HG03342 (cell line): ENCODE results near the gene HBG2.

Experiments
- ATAC-seq: cut with Tn5 transposase; IDR thresholded peaks from one replicate; pipeline ENCODE4 v1.9.1; 2021; ENCODE audit warnings: mild to moderate bottlenecking, moderate library complexity; ENCODE audit not compliant: unreplicated experiment

HBG2 gene

GRCh38 chr11:5231111-5231510 lies 23.5 kb downstream of the HBG2 start:
- ATAC-seq = no peak

DNA sequence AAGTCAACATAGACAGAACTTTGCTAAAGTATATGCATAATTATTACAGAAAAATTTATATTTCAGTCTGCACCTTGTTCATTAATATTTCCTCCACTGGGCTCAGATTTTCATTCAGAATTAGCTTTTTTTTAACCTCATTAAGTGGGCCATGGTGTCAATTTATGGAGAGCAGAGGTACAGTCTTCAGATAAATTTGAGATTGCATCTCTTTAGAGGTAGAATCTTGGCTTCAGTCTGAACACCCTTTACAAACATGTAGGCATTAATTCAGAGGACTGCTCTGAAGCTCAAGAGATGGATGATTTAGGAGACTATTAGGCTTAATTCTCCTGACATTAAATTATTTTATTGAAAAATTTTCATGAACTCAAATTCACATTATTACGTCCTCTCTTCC lies 24.3 kb downstream of the HBG2 start:
- no peak for ATAC-seq

- no peak for ATAC-seq
Measured at GRCh38 chr11:5229796-5230195, 24.8 kb downstream of the HBG2 start.

- no peak for ATAC-seq
Measured at GRCh38 chr11:5229356-5229755, 25.2 kb downstream of the HBG2 start.

- ATAC-seq = no peak
Measured at GRCh38 chr11:5228124-5228523, 26.5 kb downstream of the HBG2 start.

DNA sequence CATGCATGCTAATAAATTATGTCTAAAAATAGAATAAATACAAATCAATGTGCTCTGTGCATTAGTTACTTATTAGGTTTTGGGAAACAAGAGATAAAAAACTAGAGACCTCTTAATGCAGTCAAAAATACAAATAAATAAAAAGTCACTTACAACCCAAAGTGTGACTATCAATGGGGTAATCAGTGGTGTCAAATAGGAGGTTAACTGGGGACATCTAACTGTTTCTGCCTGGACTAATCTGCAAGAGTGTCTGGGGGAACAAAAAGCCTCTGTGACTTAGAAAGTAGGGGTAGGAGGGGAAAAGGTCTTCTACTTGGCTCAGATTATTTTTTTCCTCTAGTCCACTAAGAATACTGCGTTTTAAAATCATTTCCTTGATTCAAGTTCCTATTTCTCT lies 26.9 kb downstream of the HBG2 start:
- ATAC-seq = no peak

- no peak for ATAC-seq
Measured at GRCh38 chr11:5226732-5227310, 27.8 kb downstream of the HBG2 start, which contains the start of gene HBB. Gene HBB, minus strand, starts transcription at chr11:5227071. Its CDS starts 50 bp downstream, at chr11:5227021.

DNA sequence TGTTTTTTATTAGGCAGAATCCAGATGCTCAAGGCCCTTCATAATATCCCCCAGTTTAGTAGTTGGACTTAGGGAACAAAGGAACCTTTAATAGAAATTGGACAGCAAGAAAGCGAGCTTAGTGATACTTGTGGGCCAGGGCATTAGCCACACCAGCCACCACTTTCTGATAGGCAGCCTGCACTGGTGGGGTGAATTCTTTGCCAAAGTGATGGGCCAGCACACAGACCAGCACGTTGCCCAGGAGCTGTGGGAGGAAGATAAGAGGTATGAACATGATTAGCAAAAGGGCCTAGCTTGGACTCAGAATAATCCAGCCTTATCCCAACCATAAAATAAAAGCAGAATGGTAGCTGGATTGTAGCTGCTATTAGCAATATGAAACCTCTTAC lies 29.1 kb downstream of the HBG2 start:
- ATAC-seq = no peak

DNA sequence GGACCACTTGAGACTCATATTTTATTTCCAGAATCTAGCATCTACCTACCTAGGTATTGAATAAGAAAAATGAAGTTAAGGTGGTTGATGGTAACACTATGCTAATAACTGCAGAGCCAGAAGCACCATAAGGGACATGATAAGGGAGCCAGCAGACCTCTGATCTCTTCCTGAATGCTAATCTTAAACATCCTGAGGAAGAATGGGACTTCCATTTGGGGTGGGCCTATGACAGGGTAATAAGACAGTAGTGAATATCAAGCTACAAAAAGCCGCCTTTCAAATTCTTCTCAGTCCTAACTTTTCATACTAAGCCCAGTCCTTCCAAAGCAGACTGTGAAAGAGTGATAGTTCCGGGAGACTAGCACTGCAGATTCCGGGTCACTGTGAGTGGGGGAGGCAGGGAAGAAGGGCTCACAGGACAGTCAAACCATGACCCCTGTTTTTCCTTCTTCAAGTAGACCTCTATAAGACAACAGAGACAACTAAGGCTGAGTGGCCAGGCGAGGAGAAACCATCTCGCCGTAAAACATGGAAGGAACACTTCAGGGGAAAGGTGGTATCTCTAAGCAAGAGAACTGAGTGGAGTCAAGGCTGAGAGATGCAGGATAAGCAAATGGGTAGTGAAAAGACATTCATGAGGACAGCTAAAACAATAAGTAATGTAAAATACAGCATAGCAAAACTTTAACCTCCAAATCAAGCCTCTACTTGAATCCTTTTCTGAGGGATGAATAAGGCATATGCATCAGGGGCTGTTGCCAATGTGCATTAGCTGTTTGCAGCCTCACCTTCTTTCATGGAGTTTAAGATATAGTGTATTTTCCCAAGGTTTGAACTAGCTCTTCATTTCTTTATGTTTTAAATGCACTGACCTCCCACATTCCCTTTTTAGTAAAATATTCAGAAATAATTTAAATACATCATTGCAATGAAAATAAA lies 29.8 kb downstream of the HBG2 start:
- no peak for ATAC-seq

- no peak for ATAC-seq
Measured at GRCh38 chr11:5223686-5224085, 30.9 kb downstream of the HBG2 start.

GRCh38 chr11:5223146-5223545 lies 31.4 kb downstream of the HBG2 start:
- ATAC-seq = no peak

DNA sequence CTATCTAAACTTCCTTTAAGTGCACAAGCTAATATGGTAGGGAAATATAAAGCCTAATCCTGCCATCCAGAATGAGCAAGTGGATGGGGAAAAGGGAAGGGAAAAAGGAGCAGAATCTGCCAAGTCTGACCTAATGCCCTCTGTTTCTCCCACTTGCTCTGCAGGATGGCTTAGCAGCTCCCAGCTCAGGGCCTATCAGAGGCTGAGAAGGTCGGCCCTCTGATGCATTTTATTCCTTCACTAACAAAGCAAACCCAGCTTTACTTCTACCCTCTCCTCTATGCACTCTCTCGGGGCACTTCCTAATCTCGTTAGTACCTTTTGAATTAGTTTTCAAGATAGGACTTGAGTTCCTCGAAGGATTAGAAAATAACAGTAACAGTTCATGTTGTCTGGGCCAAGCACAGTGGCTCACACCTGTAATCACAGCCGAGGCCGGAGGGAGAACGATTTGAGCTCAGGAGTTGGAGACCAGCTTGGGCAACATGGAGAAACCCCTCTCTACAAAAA lies 44.1 kb downstream of the HBG2 start:
- no peak for ATAC-seq

- ATAC-seq = peak; percentile 66
Measured at GRCh38 chr11:5204787-5205186, 49.8 kb downstream of the HBG2 start.

GRCh38 chr11:5203366-5203765 lies 51.2 kb downstream of the HBG2 start:
- no peak for ATAC-seq
